ENCODE measurements around the gene AUP1. TPM values are rescaled to one million over a fixed set of nuclear protein-coding genes. Genes with fewer than 3 reads are reported as not detected.
A peak's percentile ranks its signal among the peaks of the same experiment; 100 is the strongest.

Gene AUP1
- total and polyA plus RNA-seq, 2 of the 4 experiments (the other 2 are of a cell fraction): 47.5 to 100.0 TPM

DNA sequence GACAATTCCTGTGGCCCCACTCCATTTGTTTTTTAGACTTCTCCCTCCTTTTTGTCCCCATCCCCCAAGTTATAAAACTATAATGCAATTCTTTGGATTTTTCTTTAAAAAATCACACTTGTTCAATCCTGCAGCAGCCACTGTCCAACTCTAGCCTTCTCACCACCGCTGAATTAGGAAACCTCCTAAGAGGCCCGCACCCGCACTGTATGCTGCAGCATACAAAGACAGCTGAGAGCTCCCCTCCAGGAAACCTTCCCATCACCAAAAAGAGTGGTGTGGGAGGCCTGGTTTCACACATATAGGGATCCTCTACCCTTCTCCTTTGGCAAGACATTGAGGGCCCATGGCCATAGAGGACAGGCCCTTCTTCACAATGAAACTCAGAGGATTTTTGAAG is 24.9 kb downstream of the AUP1 start:
- H2AFZ ChIP-seq (replicated peaks; ENCODE audit: low read length, poor library complexity): no peak overlapping the region
- no TSS peak for BruUV-seq (replicated peaks)
- ChIA-PET POLR2A (ENCODE audit: unreplicated experiment) (interaction anchor here (1.1 to 1.4 kb wide), 2 partner anchors 22 to 89 kb away, joined by 3 to 4 read pairs; partner anchors contain the start of genes CCDC142 and TTC31), CTCF (no interaction called here)
- H3K79me1 ChIP-seq (ENCODE audit: low read depth in 1 of 2, low read length in 2 of 2): peaks cover 12 to 40% of the 10 kb centered on the region in 2 experiments
- H3K9me3 ChIP-seq (ENCODE audit: control insufficient read depth, insufficient read depth, low read length): no peaks in the 10 kb centered on the region
- dilution Hi-C loops (cut with HindIII; ENCODE audit: low sequenced_read_pairs, unreplicated experiment) (no loop called here), in situ Hi-C loops (cut with MboI; ENCODE audit: low sequenced_read_pairs) (no loop called here), intact Hi-C loops (cut with micrococcal nuclease) (no loop called here)
- H3K56ac ChIP-seq (ENCODE audit: extremely low read depth, insufficient read depth, low read length): no peak overlapping the region
- H3K27ac ChIP-seq (ENCODE audit: insufficient read depth, low read length): no peak overlapping the region
- no CpG with 5 or more reads among the region's 3 CpGs for WGBS, 2 experiments (ENCODE audit: extremely low coverage in 2 of 2, insufficient read length in 1 of 2)
- no peak overlapping the region for H3K18ac ChIP-seq (ENCODE audit: low read depth, low read length)
- no peak overlapping the region for H4K5ac ChIP-seq (ENCODE audit: low read depth, low read length)
- H3K4me3 ChIP-seq (ENCODE audit: insufficient read depth, low read depth, low read length): no peak overlapping the region
- peaks cover 9% of the 10 kb centered on the region for H3K9me1 ChIP-seq (ENCODE audit: insufficient read depth, low read length)
- H3K23ac ChIP-seq (ENCODE audit: low read depth, low read length): no peak overlapping the region
- H3K14ac ChIP-seq (replicated peaks; ENCODE audit: low read depth, low read length): no peak overlapping the region
- H3K27me3 ChIP-seq (ENCODE audit: control insufficient read depth, insufficient read depth, low read length): peaks cover 16% of the 10 kb centered on the region
- H4K91ac ChIP-seq (ENCODE audit: insufficient read depth, low read depth, low read length): no peak overlapping the region
- no peak overlapping the region for H2BK15ac ChIP-seq (ENCODE audit: low read depth, low read length)
- no peak overlapping the region for H2AK9ac ChIP-seq (replicated peaks; ENCODE audit: low read depth, low read length, poor library complexity)
- H3K4me1 ChIP-seq (ENCODE audit: control insufficient read depth, insufficient read depth, low read length): peaks cover 18% of the 10 kb centered on the region
- no peak for ATAC-seq (ENCODE audit: low read depth)
- H2AK5ac ChIP-seq (ENCODE audit: low read depth, low read length): peak overlapping the region; percentile 85; the same call in 1 of the 2 replicates
- H3K9ac ChIP-seq (ENCODE audit: low read depth, low read length): no peak overlapping the region
- peaks cover 16% of the 10 kb centered on the region for H3K36me3 ChIP-seq (ENCODE audit: control insufficient read depth, insufficient read depth, low read length)
- H4K20me1 ChIP-seq (ENCODE audit: insufficient read depth, low read length): no peaks in the 10 kb centered on the region
- DNase-seq: no peak
- H4K8ac ChIP-seq (ENCODE audit: low read depth in 2 of 2, low read length in 2 of 2): peak overlapping the region in 1 of 2 experiments; percentile 30; a peak in 1 of 4 replicates
- H3K4ac ChIP-seq (ENCODE audit: low read depth, low read length): no peak overlapping the region
- H2BK20ac ChIP-seq (ENCODE audit: low read depth, low read length): no peak overlapping the region
- TF ChIP-seq NFE2L2 (IDR thresholded peaks at IDR 0.05; ENCODE audit: low read depth, low read length) (no peak), CHD1 (IDR thresholded peaks at IDR 0.05; ENCODE audit: low read depth, low read length) (no peak), RFX5 (IDR thresholded peaks at IDR 0.05; ENCODE audit: low read depth, low read length) (no peak), RAD21 (IDR thresholded peaks at IDR 0.05; ENCODE audit: low read length) (no peak), FOS (IDR thresholded peaks at IDR 0.05; ENCODE audit: low read depth, low read length) (no peak), MAFK (IDR thresholded peaks at IDR 0.05; ENCODE audit: low read depth, low read length) (no peak), RCOR1 (IDR thresholded peaks at IDR 0.05; ENCODE audit: insufficient replicate concordance, low read length) (no peak), CEBPB (IDR thresholded peaks at IDR 0.05; ENCODE audit: low read depth, low read length) (no peak), MXI1 (IDR thresholded peaks at IDR 0.05; ENCODE audit: borderline replicate concordance, low read depth, low read length) (no peak), CTCF (conservative IDR thresholded peaks at IDR 0.05; ENCODE audit: low read depth, low read length) (no peak), SMC3 (IDR thresholded peaks at IDR 0.05; ENCODE audit: low read depth, low read length) (no peak), MAZ (IDR thresholded peaks at IDR 0.05; ENCODE audit: borderline replicate concordance, low read depth, low read length) (no peak), POLR2A (IDR thresholded peaks at IDR 0.05; ENCODE audit: low read depth, low read length) (no peak), BHLHE40 (IDR thresholded peaks at IDR 0.05; ENCODE audit: low read depth, low read length) (no peak)
- TF ChIP-seq, protein P1, sequence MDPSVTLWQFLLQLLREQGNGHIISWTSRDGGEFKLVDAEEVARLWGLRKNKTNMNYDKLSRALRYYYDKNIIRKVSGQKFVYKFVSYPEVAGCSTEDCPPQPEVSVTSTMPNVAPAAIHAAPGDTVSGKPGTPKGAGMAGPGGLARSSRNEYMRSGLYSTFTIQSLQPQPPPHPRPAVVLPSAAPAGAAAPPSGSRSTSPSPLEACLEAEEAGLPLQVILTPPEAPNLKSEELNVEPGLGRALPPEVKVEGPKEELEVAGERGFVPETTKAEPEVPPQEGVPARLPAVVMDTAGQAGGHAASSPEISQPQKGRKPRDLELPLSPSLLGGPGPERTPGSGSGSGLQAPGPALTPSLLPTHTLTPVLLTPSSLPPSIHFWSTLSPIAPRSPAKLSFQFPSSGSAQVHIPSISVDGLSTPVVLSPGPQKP (IDR thresholded peaks at IDR 0.05; ENCODE audit: borderline replicate concordance, low read depth, low read length): no peak
- TF ChIP-seq, protein P2, sequence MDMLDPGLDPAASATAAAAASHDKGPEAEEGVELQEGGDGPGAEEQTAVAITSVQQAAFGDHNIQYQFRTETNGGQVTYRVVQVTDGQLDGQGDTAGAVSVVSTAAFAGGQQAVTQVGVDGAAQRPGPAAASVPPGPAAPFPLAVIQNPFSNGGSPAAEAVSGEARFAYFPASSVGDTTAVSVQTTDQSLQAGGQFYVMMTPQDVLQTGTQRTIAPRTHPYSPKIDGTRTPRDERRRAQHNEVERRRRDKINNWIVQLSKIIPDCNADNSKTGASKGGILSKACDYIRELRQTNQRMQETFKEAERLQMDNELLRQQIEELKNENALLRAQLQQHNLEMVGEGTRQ (IDR thresholded peaks at IDR 0.05; ENCODE audit: low read depth, low read length): no peak
- no peak overlapping the region for H2BK5ac ChIP-seq (ENCODE audit: low read depth, low read length, poor library complexity, severe bottlenecking)
- H3K4me2 ChIP-seq (ENCODE audit: low read depth, low read length): no peak overlapping the region
- H2BK120ac ChIP-seq (ENCODE audit: low read depth, low read length): no peak overlapping the region

All from IMR-90 (cell line).